Transverse colon (tissue), 4 donors: ENCODE measurements around the gene KRT14. TPM values are rescaled to one million over a fixed set of nuclear protein-coding genes. Genes with fewer than 3 reads are reported as not detected.

ENCODE experiments used
- DNase-seq: peaks from one replicate; pipeline ENCODE4 v3.0.0-alpha.2; 2019
- H3K27ac ChIP-seq, 4 donors: fragments of 200-600 bp; sonication (generic); 2 replicates each; pipeline ENCODE4 v1.5.1; 2016 to 2018; ENCODE audit warnings: inconsistent platforms in 4 of 4
- H3K27me3 ChIP-seq: fragments of 200-600 bp; sonication (generic); 2 replicates; pipeline ENCODE4 v1.5.1; 2017; ENCODE audit warnings: inconsistent platforms
- H3K36me3 ChIP-seq, 4 donors: fragments of 200-600 bp; sonication (generic); 2 replicates each; pipeline ENCODE4 v1.5.1; 2017 to 2019; ENCODE audit warnings: inconsistent platforms in 4 of 4
- H3K4me1 ChIP-seq, 4 donors: fragments of 200-600 bp; sonication (generic); 2 replicates each; pipeline ENCODE4 v1.5.1; 2017 to 2020; ENCODE audit warnings: inconsistent platforms in 4 of 4
- H3K4me3 ChIP-seq, 4 donors: fragments of 200-600 bp; sonication (generic); 1 replicate in 1 of 4; 2 replicates in 3 of 4; pipeline versions ENCODE4 v1.5.1 to v1.6.1; 2017 to 2019; ENCODE audit warnings: inconsistent platforms in 4 of 4
- H3K9me3 ChIP-seq, 2 donors: fragments of 200-600 bp; sonication (generic); 2 replicates each; pipeline ENCODE4 v1.5.1; 2017 to 2019; ENCODE audit warnings: inconsistent platforms in 2 of 2
- CTCF ChIP-seq, 5 experiments: fragments of 200-600 bp in 3 of 5; fragments of 450-650 bp in 2 of 5; sonication (generic) in 3 of 5; IDR thresholded peaks; 1 replicate in 2 of 5; 2 replicates in 3 of 5; pipeline ENCODE4 v1.5.1; 2016 to 2017; ENCODE audit warnings: antibody characterized with exemption in 5 of 5, inconsistent platforms in 3 of 5, mild to moderate bottlenecking in 2 of 5, moderate library complexity in 1 of 5
- EP300 ChIP-seq: sonication (generic); formaldehyde crosslinking; IDR thresholded peaks from one replicate; pipeline ENCODE4 v1.6.1; 2017; ENCODE audit warnings: antibody characterized with exemption, low read depth
- POLR2A ChIP-seq: fragments of 450-650 bp; IDR thresholded peaks from one replicate; pipeline ENCODE4 v1.6.1; 2016; ENCODE audit warnings: antibody characterized with exemption, mild to moderate bottlenecking, moderate library complexity
- POLR2AphosphoS5 ChIP-seq, 3 donors: sonication (generic); formaldehyde crosslinking; IDR thresholded peaks; one replicate each; pipeline ENCODE4 v1.6.1; 2016; ENCODE audit warnings: antibody characterized with exemption in 3 of 3
- WGBS, 2 donors: methylation state at CpG; one replicate each; pipeline ENCODE4 v1.1.5; 2018; ENCODE audit warnings: low coverage in 1 of 2; 5-methylcytosine and 5-hydroxymethylcytosine counted together
- in situ Hi-C, 4 donors: fragments of 200-750 bp; cut with MboI; loops; one replicate each; pipeline versions ENCODE4 v1.15.0 to v1.15.1; 2017; ENCODE audit warnings: low sequenced_read_pairs in 3 of 4, low pct_ligation_motif_present in 1 of 4, low pct_unique_long_range_greater_than_20kb in 1 of 4
- intact Hi-C: fragments of 100-400 bp; cut with DNase I; formaldehyde crosslinking; loops from one replicate; pipeline ENCODE4 v1.15.1; 2023; ENCODE audit warnings: low total_unique reads
- total RNA-seq, 4 donors: library from RNA; depleted of rRNA; stranded (reverse); fragments of >200 nt; gene quantifications; one replicate each; pipeline ENCODE4 v1.1.0, GENCODE V29; 2016

Gene KRT14
- total RNA-seq, 4 donors from 2014 or later, result 0.32 to 0.68 TPM; not detected in 2

- TF ChIP-seq POLR2AphosphoS5 (IDR thresholded peaks at IDR 0.05) (no peak), POLR2A (no peak), CTCF (IDR thresholded peaks at IDR 0.05) (no peak), EP300 (no peak)
- in situ Hi-C loops, result loop anchor here in 1 of 4 donors (25.0 kb wide), 1 partner anchor 626 kb away; no protein-coding TSS in a partner anchor
- intact Hi-C loops, result no loop called here
- peaks cover 0 to 18% (median 9%) of the 10 kb centered on the region in 4 donors for H3K4me1 ChIP-seq
- WGBS, 2 donors, result 65% methylated on average over 2 to 5 of the region's 5 CpGs
- H3K27me3 ChIP-seq, result no peaks in the 10 kb centered on the region
- no peaks in the 10 kb centered on the region for H3K9me3 ChIP-seq
- H3K4me3 ChIP-seq, result no peak overlapping the region
- no peak overlapping the region for H3K27ac ChIP-seq
- no peak for DNase-seq
- no peaks in the 10 kb centered on the region for H3K36me3 ChIP-seq
Observed at GRCh38 chr17:41538565-41538991, 48.1 kb downstream of the KRT14 start.

- intact Hi-C loops, result no loop called here
- no peak overlapping the region for H3K4me3 ChIP-seq
- in situ Hi-C loops, result loop anchor here in 1 of 4 donors (25.0 kb wide), 1 partner anchor 626 kb away; no protein-coding TSS in a partner anchor
- H3K9me3 ChIP-seq, result no peaks in the 10 kb centered on the region
- H3K27ac ChIP-seq, result no peak overlapping the region
- H3K27me3 ChIP-seq, result no peaks in the 10 kb centered on the region
- DNase-seq, result no peak
- H3K36me3 ChIP-seq, result no peaks in the 10 kb centered on the region
- WGBS, 2 donors, result 90 to 100% methylated on average over 1 to 9 of the region's 9 CpGs
- peaks cover 0 to 16% (median 7%) of the 10 kb centered on the region in 4 donors for H3K4me1 ChIP-seq
- no peak for TF ChIP-seq POLR2A
- TF ChIP-seq POLR2AphosphoS5 (IDR thresholded peaks at IDR 0.05), result no peak
- no peak for TF ChIP-seq EP300
Observed at GRCh38 chr17:41537990-41538389, 48.7 kb downstream of the KRT14 start.

GRCh38 chr17:41537614-41537954 lies 49.1 kb downstream of the KRT14 start:
- no peaks in the 10 kb centered on the region for H3K9me3 ChIP-seq
- DNase-seq, result no peak
- H3K4me3 ChIP-seq, result no peak overlapping the region
- no peaks in the 10 kb centered on the region for H3K27me3 ChIP-seq
- TF ChIP-seq POLR2A, result no peak
- no peak for TF ChIP-seq POLR2AphosphoS5 (IDR thresholded peaks at IDR 0.05)
- no peak for TF ChIP-seq CTCF (IDR thresholded peaks at IDR 0.05)
- TF ChIP-seq EP300, result no peak
- intact Hi-C loops, result no loop called here
- in situ Hi-C loops, result loop anchor here in 1 of 4 donors (25.0 kb wide), 1 partner anchor 625 kb away; no protein-coding TSS in a partner anchor
- H3K36me3 ChIP-seq, result no peaks in the 10 kb centered on the region
- no peak overlapping the region for H3K27ac ChIP-seq
- 92% methylated on average over 7 of the region's 7 CpGs; no CpG with 5 or more reads in 1 of the 2 donors for WGBS, 2 donors
- peaks cover 0 to 12% (median 3%) of the 10 kb centered on the region in 4 donors for H3K4me1 ChIP-seq

GRCh38 chr17:41536741-41537613 lies 49.7 kb downstream of the KRT14 start:
- intact Hi-C loops, result no loop called here
- no peaks in the 10 kb centered on the region for H3K27me3 ChIP-seq
- in situ Hi-C loops, result loop anchor here in 1 of 4 donors (25.0 kb wide), 1 partner anchor 625 kb away; no protein-coding TSS in a partner anchor
- TF ChIP-seq POLR2AphosphoS5 (IDR thresholded peaks at IDR 0.05), result no peak
- no peak for TF ChIP-seq EP300
- TF ChIP-seq CTCF (IDR thresholded peaks at IDR 0.05), result no peak
- no peak for TF ChIP-seq POLR2A
- DNase-seq, result no peak
- H3K27ac ChIP-seq, result no peak overlapping the region
- 96 to 100% methylated on average over 1 to 7 of the region's 7 CpGs for WGBS, 2 donors
- H3K36me3 ChIP-seq, result no peaks in the 10 kb centered on the region
- H3K9me3 ChIP-seq, result no peaks in the 10 kb centered on the region
- no peak overlapping the region for H3K4me3 ChIP-seq
- peaks cover 0 to 6% (median 2%) of the 10 kb centered on the region in 4 donors for H3K4me1 ChIP-seq
